Glomerular visceral epithelial cell (primary cell): ENCODE data around the gene TES.

Experiments
- DNase-seq: peaks from one replicate; pipeline ENCODE4 v3.0.0-alpha.2; 2016; ENCODE audit errors: extremely low spot score

The TES gene

GRCh38 chr7:116219834-116220233, 9.5 kb downstream of the TES start:
- DNase-seq, result no peak

GRCh38 chr7:116222501-116222900, 12.2 kb downstream of the TES start:
- no peak for DNase-seq

GRCh38 chr7:116223588-116223987, 13.2 kb downstream of the TES start:
- DNase-seq, result no peak

- no peak for DNase-seq
Measured at GRCh38 chr7:116224492-116225098, 14.3 kb downstream of the TES start.

- no peak for DNase-seq
Measured at GRCh38 chr7:116225860-116226259, 15.5 kb downstream of the TES start.

- no peak for DNase-seq
Measured at GRCh38 chr7:116226664-116227063, 16.3 kb downstream of the TES start.

- DNase-seq, result peak; percentile 58
Measured at GRCh38 chr7:116227678-116228239, 17.4 kb downstream of the TES start.

- DNase-seq, result no peak
Measured at GRCh38 chr7:116228241-116228640, 17.9 kb downstream of the TES start.

- DNase-seq, result no peak
Measured at GRCh38 chr7:116229366-116229765, 19.0 kb downstream of the TES start.

GRCh38 chr7:116230191-116231005, 20.1 kb downstream of the TES start:
- DNase-seq, result no peak

GRCh38 chr7:116231543-116231942, 21.2 kb downstream of the TES start:
- DNase-seq, result no peak

GRCh38 chr7:116231949-116232348, 21.6 kb downstream of the TES start:
- no peak for DNase-seq

- DNase-seq, result no peak
Measured at GRCh38 chr7:116232350-116232749, 22.0 kb downstream of the TES start.

GRCh38 chr7:116232920-116233319, 22.6 kb downstream of the TES start:
- DNase-seq, result no peak

GRCh38 chr7:116234517-116235200, 24.3 kb downstream of the TES start:
- no peak for DNase-seq

- DNase-seq, result no peak
Measured at GRCh38 chr7:116235380-116235779, 25.0 kb downstream of the TES start.

- peak; percentile 54 for DNase-seq
Measured at GRCh38 chr7:116236020-116236630, 25.8 kb downstream of the TES start.

GRCh38 chr7:116239020-116239419, 28.7 kb downstream of the TES start:
- no peak for DNase-seq

- DNase-seq, result no peak
Measured at GRCh38 chr7:116239434-116239833, 29.1 kb downstream of the TES start.

- DNase-seq, result no peak
Measured at GRCh38 chr7:116240024-116240668, 29.8 kb downstream of the TES start.

GRCh38 chr7:116241291-116241690, 31.0 kb downstream of the TES start:
- no peak for DNase-seq

- no peak for DNase-seq
Measured at GRCh38 chr7:116242178-116242577, 31.8 kb downstream of the TES start.
